Uterus (tissue), 4 donors: ENCODE results near the gene RAB7A. TPM values are rescaled to one million over a fixed set of nuclear protein-coding genes. Genes with fewer than 3 reads are reported as not detected.

Experiments
- DNase-seq, 2 donors: peaks; one replicate each; pipeline ENCODE4 v3.0.0-alpha.2; 2019 to 2020
- H3K27ac ChIP-seq, 2 donors: fragments of 200-600 bp; sonication (generic); 1 replicate in 1 of 2; 2 replicates in 1 of 2; pipeline ENCODE4 v1.5.1; 2016 to 2018
- H3K27me3 ChIP-seq, 2 donors: fragments of 200-600 bp; sonication (generic); one replicate each; pipeline ENCODE4 v1.5.1; 2018 to 2019; ENCODE audit warnings: control low read depth in 1 of 2
- H3K36me3 ChIP-seq, 2 donors: fragments of 200-600 bp; sonication (generic); one replicate each; pipeline ENCODE4 v1.5.1; 2019; ENCODE audit warnings: control low read depth in 1 of 2
- H3K4me1 ChIP-seq, 2 donors: fragments of 200-600 bp; sonication (generic); one replicate each; pipeline ENCODE4 v1.5.1; 2018 to 2019; ENCODE audit warnings: control low read depth in 1 of 2
- H3K4me3 ChIP-seq, 2 donors: fragments of 200-600 bp; sonication (generic); 1 replicate in 1 of 2; 2 replicates in 1 of 2; pipeline ENCODE4 v1.5.1; 2018 to 2019; ENCODE audit warnings: mild to moderate bottlenecking in 1 of 2
- H3K9me3 ChIP-seq, 2 donors: fragments of 200-600 bp; sonication (generic); one replicate each; pipeline ENCODE4 v1.5.1; 2019; ENCODE audit warnings: control low read depth in 1 of 2
- POLR2A ChIP-seq, 2 donors: fragments of 450-650 bp; IDR thresholded peaks; one replicate each; pipeline ENCODE4 v1.6.1; 2016; ENCODE audit warnings: antibody characterized with exemption in 2 of 2, mild to moderate bottlenecking in 1 of 2, moderate library complexity in 1 of 2
- intact Hi-C: fragments of 100-400 bp; cut with DNase I; formaldehyde crosslinking; loops from one replicate; pipeline ENCODE4 v1.15.1; 2023; ENCODE audit warnings: low total_unique reads
- total RNA-seq, 4 donors: library from RNA; depleted of rRNA in 3 of 4; stranded (reverse); fragments of >200 nt in 3 of 4; gene quantifications; one replicate each; pipeline versions ENCODE4 v1.1.0 to v1.2.4, GENCODE V29; 2014 to 2023
- TF ChIP-seq, protein P1 (sequence below), 4 experiments: fragments of 200-600 bp in 2 of 4; fragments of 450-650 bp in 2 of 4; sonication (generic) in 2 of 4; IDR thresholded peaks; one replicate each; pipeline ENCODE4 v1.5.1; 2016 to 2019; ENCODE audit warnings: antibody characterized with exemption in 4 of 4, mild to moderate bottlenecking in 2 of 4, moderate library complexity in 1 of 4
- donor health status: DM: yes; HTN: yes; CAD: no.

The RAB7A gene
- total RNA-seq, 4 donors from 2014 or later: 32.8 to 224 (median 70.6) TPM

DNA sequence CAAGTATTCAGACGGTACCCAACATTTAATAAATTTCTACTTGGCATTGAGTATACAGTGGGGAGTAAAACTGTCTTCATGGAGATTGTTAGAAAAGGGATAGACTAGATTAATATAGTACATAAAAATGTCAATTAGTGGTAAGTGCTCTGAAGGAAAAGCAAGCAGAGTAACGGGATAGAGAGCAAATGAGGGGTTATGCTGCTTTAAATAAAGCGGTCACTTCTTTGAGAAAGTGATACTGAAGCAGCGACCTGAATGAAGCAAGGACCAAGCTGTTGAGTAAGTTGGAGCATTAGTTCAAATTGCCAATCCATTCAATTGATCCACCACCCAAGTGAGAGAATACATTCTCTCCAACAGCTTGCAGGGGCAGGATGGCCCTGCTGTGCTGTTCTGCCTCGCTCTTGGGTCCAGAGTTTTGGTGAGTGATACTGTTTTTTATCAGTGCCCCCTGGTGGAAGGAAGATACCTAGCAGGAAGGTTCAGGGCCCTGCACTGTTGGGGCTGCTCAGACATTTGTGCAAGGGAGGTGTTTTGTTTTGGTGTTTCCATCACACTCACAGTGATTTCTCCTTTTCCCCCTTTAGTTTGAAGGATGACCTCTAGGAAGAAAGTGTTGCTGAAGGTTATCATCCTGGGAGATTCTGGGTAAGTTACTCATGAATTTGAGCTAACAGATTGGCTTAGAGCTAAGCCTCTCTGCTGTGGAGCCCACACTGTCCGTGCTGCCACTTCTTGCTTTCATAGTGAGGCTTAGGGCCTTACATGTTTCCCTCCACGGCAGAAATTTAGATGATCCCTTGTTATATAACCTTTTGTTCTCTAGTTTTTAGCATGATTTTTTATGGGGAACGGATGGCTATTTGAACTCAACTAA is 69.0 kb downstream of the RAB7A start:
- peak; percentile 43 to 61 for DNase-seq
- H3K27ac ChIP-seq: peak overlapping the region; percentile 25 to 42

DNA sequence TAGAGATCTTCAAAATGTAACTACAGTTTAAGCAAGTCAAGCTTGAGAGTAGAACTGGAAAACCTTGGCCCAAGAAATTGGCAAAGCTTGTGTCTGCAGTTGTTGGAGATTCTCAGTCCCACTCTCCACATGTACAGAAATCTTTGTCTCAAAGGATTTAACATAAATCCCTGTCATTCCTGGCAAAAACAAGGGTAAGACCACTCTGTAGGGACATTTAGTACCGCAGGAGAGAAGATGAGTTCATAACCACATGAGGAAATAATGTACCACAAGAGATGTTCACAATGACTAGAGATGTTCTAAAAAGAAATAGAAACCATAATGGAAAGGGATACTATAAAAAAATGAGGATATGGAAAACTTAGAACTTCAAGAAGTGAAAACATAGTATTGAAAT is 73.7 kb downstream of the RAB7A start:
- no peaks in the 10 kb centered on the region for H3K9me3 ChIP-seq
- no peak overlapping the region for H3K27ac ChIP-seq
- no peak for TF ChIP-seq POLR2A (IDR thresholded peaks at IDR 0.05)
- TF ChIP-seq, protein P1, sequence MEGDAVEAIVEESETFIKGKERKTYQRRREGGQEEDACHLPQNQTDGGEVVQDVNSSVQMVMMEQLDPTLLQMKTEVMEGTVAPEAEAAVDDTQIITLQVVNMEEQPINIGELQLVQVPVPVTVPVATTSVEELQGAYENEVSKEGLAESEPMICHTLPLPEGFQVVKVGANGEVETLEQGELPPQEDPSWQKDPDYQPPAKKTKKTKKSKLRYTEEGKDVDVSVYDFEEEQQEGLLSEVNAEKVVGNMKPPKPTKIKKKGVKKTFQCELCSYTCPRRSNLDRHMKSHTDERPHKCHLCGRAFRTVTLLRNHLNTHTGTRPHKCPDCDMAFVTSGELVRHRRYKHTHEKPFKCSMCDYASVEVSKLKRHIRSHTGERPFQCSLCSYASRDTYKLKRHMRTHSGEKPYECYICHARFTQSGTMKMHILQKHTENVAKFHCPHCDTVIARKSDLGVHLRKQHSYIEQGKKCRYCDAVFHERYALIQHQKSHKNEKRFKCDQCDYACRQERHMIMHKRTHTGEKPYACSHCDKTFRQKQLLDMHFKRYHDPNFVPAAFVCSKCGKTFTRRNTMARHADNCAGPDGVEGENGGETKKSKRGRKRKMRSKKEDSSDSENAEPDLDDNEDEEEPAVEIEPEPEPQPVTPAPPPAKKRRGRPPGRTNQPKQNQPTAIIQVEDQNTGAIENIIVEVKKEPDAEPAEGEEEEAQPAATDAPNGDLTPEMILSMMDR (IDR thresholded peaks at IDR 0.05): no peak
- no peaks in the 10 kb centered on the region for H3K36me3 ChIP-seq
- peaks cover 0 to 11% of the 10 kb centered on the region in 2 donors for H3K4me1 ChIP-seq
- H3K4me3 ChIP-seq: no peak overlapping the region
- DNase-seq: no peak
- H3K27me3 ChIP-seq: no peaks in the 10 kb centered on the region
- intact Hi-C loops: no loop called here

More for the DNA sequence above, 69.0 kb downstream of the RAB7A start:
- Histone ChIP-seq H3K4me3 (no peak overlapping the region), H3K27me3 (no peaks in the 10 kb centered on the region), H3K4me1 (peaks cover 0 to 6% of the 10 kb centered on the region in 2 donors), H3K36me3 (no peaks in the 10 kb centered on the region), H3K9me3 (no peaks in the 10 kb centered on the region)
- intact Hi-C loops: no loop called here
- TF ChIP-seq, protein P1 (IDR thresholded peaks at IDR 0.05): peak; percentile 73 to 79 (median 76)
- TF ChIP-seq POLR2A (IDR thresholded peaks at IDR 0.05): no peak

GRCh38 chr3:128800241-128801187 is 74.5 kb downstream of the RAB7A start:
- intact Hi-C loops: no loop called here
- no peak for DNase-seq
- H3K27me3 ChIP-seq: no peaks in the 10 kb centered on the region
- no peaks in the 10 kb centered on the region for H3K9me3 ChIP-seq
- H3K4me1 ChIP-seq: peaks cover 0 to 5% of the 10 kb centered on the region in 2 donors
- TF ChIP-seq POLR2A (IDR thresholded peaks at IDR 0.05): no peak
- TF ChIP-seq, protein P1 (IDR thresholded peaks at IDR 0.05): no peak
- H3K27ac ChIP-seq: peak overlapping the region in 1 of 2 donors; percentile 16
- no peaks in the 10 kb centered on the region for H3K36me3 ChIP-seq
- H3K4me3 ChIP-seq: no peak overlapping the region

GRCh38 chr3:128801779-128802380 is 75.9 kb downstream of the RAB7A start:
- H3K36me3 ChIP-seq: no peaks in the 10 kb centered on the region
- peak overlapping the region in 1 of 2 donors; percentile 4 for H3K27ac ChIP-seq
- peaks cover 0 to 5% of the 10 kb centered on the region in 2 donors for H3K4me1 ChIP-seq
- TF ChIP-seq POLR2A (IDR thresholded peaks at IDR 0.05): no peak
- TF ChIP-seq, protein P1 (IDR thresholded peaks at IDR 0.05): no peak
- intact Hi-C loops: no loop called here
- no peak overlapping the region for H3K4me3 ChIP-seq
- DNase-seq: no peak
- H3K27me3 ChIP-seq: no peaks in the 10 kb centered on the region
- H3K9me3 ChIP-seq: no peaks in the 10 kb centered on the region
